Measurements from ENCODE around the gene CLEC16A.

GRCh38 chr16:11079652-11080187 lies 135.4 kb downstream of the CLEC16A start:
- TF ChIP-seq CTCF (IDR thresholded peaks at IDR 0.05; ENCODE audit: low read depth, low read length, poor library complexity, severe bottlenecking) (no peak), EZH2phosphoT487 (IDR thresholded peaks at IDR 0.05; ENCODE audit: borderline replicate concordance, low read length) (no peak)
